Measurements from ENCODE around the gene PRKCA. TPM values are rescaled to one million over a fixed set of nuclear protein-coding genes. Genes with fewer than 3 reads are reported as not detected.
"Not testable (repeated sequence)": the region's sequence is repeated elsewhere in the genome, so short reads cannot be mapped to it uniquely, and the experiment has no call there.

PRKCA gene
- total RNA-seq, 1 experiment from 2014 or later: 28.6 TPM

- in situ Hi-C loops (cut with HindIII; ENCODE audit: low pct_unique_long_range_greater_than_20kb, low sequenced_read_pairs): no loop called here
- DNase-seq (ENCODE audit: low read depth): no peak
These were observed 10.5 kb downstream of the PRKCA start for GRCh38 chr17:66312912-66313311.

GRCh38 chr17:66313325-66313724 is 10.9 kb downstream of the PRKCA start:
- in situ Hi-C loops (cut with HindIII; ENCODE audit: low pct_unique_long_range_greater_than_20kb, low sequenced_read_pairs): no loop called here
- DNase-seq (ENCODE audit: low read depth): no peak

GRCh38 chr17:66313995-66314659 is 11.7 kb downstream of the PRKCA start:
- in situ Hi-C loops (cut with HindIII; ENCODE audit: low pct_unique_long_range_greater_than_20kb, low sequenced_read_pairs): no loop called here
- DNase-seq (ENCODE audit: low read depth): no peak

- in situ Hi-C loops (cut with HindIII; ENCODE audit: low pct_unique_long_range_greater_than_20kb, low sequenced_read_pairs): no loop called here
- no peak for DNase-seq (ENCODE audit: low read depth)
These were observed 15.2 kb downstream of the PRKCA start for GRCh38 chr17:66317629-66318028.

GRCh38 chr17:66319226-66319625 is 16.8 kb downstream of the PRKCA start:
- in situ Hi-C loops (cut with HindIII; ENCODE audit: low pct_unique_long_range_greater_than_20kb, low sequenced_read_pairs): no loop called here
- no peak for DNase-seq (ENCODE audit: low read depth)

- no peak for DNase-seq (ENCODE audit: low read depth)
- in situ Hi-C loops (cut with HindIII; ENCODE audit: low pct_unique_long_range_greater_than_20kb, low sequenced_read_pairs): no loop called here
These were observed 20.4 kb downstream of the PRKCA start for GRCh38 chr17:66322764-66323163.

GRCh38 chr17:66324381-66325004 is 22.1 kb downstream of the PRKCA start:
- in situ Hi-C loops (cut with HindIII; ENCODE audit: low pct_unique_long_range_greater_than_20kb, low sequenced_read_pairs); DNase-seq (ENCODE audit: low read depth): not testable (repeated sequence)

GRCh38 chr17:66326476-66327047 is 24.1 kb downstream of the PRKCA start:
- no peak for DNase-seq (ENCODE audit: low read depth)
- in situ Hi-C loops (cut with HindIII; ENCODE audit: low pct_unique_long_range_greater_than_20kb, low sequenced_read_pairs): no loop called here

GRCh38 chr17:66330646-66331037 is 28.2 kb downstream of the PRKCA start:
- in situ Hi-C loops (cut with HindIII; ENCODE audit: low pct_unique_long_range_greater_than_20kb, low sequenced_read_pairs): no loop called here
- DNase-seq (ENCODE audit: low read depth): no peak

- DNase-seq (ENCODE audit: low read depth): no peak
- in situ Hi-C loops (cut with HindIII; ENCODE audit: low pct_unique_long_range_greater_than_20kb, low sequenced_read_pairs): no loop called here
These were observed 28.8 kb downstream of the PRKCA start for GRCh38 chr17:66331038-66331816.

GRCh38 chr17:66335797-66336196 is 33.4 kb downstream of the PRKCA start:
- no peak for DNase-seq (ENCODE audit: low read depth)
- in situ Hi-C loops (cut with HindIII; ENCODE audit: low pct_unique_long_range_greater_than_20kb, low sequenced_read_pairs): no loop called here

GRCh38 chr17:66337268-66337667 is 34.9 kb downstream of the PRKCA start:
- DNase-seq (ENCODE audit: low read depth): no peak
- in situ Hi-C loops (cut with HindIII; ENCODE audit: low pct_unique_long_range_greater_than_20kb, low sequenced_read_pairs): no loop called here

- in situ Hi-C loops (cut with HindIII; ENCODE audit: low pct_unique_long_range_greater_than_20kb, low sequenced_read_pairs): no loop called here
- no peak for DNase-seq (ENCODE audit: low read depth)
These were observed 35.6 kb downstream of the PRKCA start for GRCh38 chr17:66337866-66338485.

- DNase-seq (ENCODE audit: low read depth): no peak
- in situ Hi-C loops (cut with HindIII; ENCODE audit: low pct_unique_long_range_greater_than_20kb, low sequenced_read_pairs): no loop called here
These were observed 36.5 kb downstream of the PRKCA start for GRCh38 chr17:66338937-66339336.

GRCh38 chr17:66339561-66339960 is 37.1 kb downstream of the PRKCA start:
- no peak for DNase-seq (ENCODE audit: low read depth)
- in situ Hi-C loops (cut with HindIII; ENCODE audit: low pct_unique_long_range_greater_than_20kb, low sequenced_read_pairs): no loop called here

GRCh38 chr17:66340720-66341119 is 38.3 kb downstream of the PRKCA start:
- in situ Hi-C loops (cut with HindIII; ENCODE audit: low pct_unique_long_range_greater_than_20kb, low sequenced_read_pairs): no loop called here
- DNase-seq (ENCODE audit: low read depth): no peak

- no peak for DNase-seq (ENCODE audit: low read depth)
- in situ Hi-C loops (cut with HindIII; ENCODE audit: low pct_unique_long_range_greater_than_20kb, low sequenced_read_pairs): no loop called here
These were observed 39.0 kb downstream of the PRKCA start for GRCh38 chr17:66341462-66341861.

GRCh38 chr17:66342263-66342662 is 39.9 kb downstream of the PRKCA start:
- in situ Hi-C loops (cut with HindIII; ENCODE audit: low pct_unique_long_range_greater_than_20kb, low sequenced_read_pairs); DNase-seq (ENCODE audit: low read depth): not testable (repeated sequence)
